A172 (cell line): ENCODE results near the gene DUOXA1. TPM values are rescaled to one million over a fixed set of nuclear protein-coding genes. Genes with fewer than 3 reads are reported as not detected.
"Not testable (repeated sequence)": the region's sequence is repeated elsewhere in the genome, so short reads cannot be mapped to it uniquely, and the experiment has no call there.

Experiments
- DNase-seq: peaks from one replicate; pipeline ENCODE4 v3.0.0-alpha.2; 2015; ENCODE audit warnings: low spot score
- total RNA-seq: library from RNA; depleted of rRNA; stranded (reverse); fragments of >200 nt; shearing (Covaris generic); gene quantifications from 2 replicates; pipeline ENCODE4 v1.2.3, GENCODE V29; 2014

Gene DUOXA1
- total RNA-seq, 1 experiment from 2014 or later, result not detected

GRCh38 chr15:45112591-45113379, 16.9 kb downstream of the DUOXA1 start:
- DNase-seq, result no peak

- no peak for DNase-seq
Observed at GRCh38 chr15:45112143-45112590, 17.5 kb downstream of the DUOXA1 start.

- no peak for DNase-seq
Observed at GRCh38 chr15:45111390-45112142, 18.1 kb downstream of the DUOXA1 start.

- DNase-seq, result no peak
Observed at GRCh38 chr15:45110256-45110820, 19.3 kb downstream of the DUOXA1 start.

- DNase-seq, result no peak
Observed at GRCh38 chr15:45107941-45108630, 21.6 kb downstream of the DUOXA1 start.

- DNase-seq, result no peak
Observed at GRCh38 chr15:45106002-45106790, 23.5 kb downstream of the DUOXA1 start.

GRCh38 chr15:45105586-45105985, 24.1 kb downstream of the DUOXA1 start:
- DNase-seq, result no peak

- DNase-seq, result not testable (repeated sequence)
Observed at GRCh38 chr15:45104170-45104569, 25.5 kb downstream of the DUOXA1 start.

- no peak for DNase-seq
Observed at GRCh38 chr15:45102226-45102625, 27.5 kb downstream of the DUOXA1 start.

GRCh38 chr15:45101749-45102148, 27.9 kb downstream of the DUOXA1 start:
- no peak for DNase-seq

- no peak for DNase-seq
Observed at GRCh38 chr15:45100884-45101625, 28.6 kb downstream of the DUOXA1 start.

GRCh38 chr15:45099549-45100165, 30.0 kb downstream of the DUOXA1 start:
- no peak for DNase-seq

- no peak for DNase-seq
Observed at GRCh38 chr15:45097466-45097865, 32.2 kb downstream of the DUOXA1 start.

GRCh38 chr15:45095661-45096060, 34.0 kb downstream of the DUOXA1 start:
- no peak for DNase-seq

- DNase-seq, result peak; percentile 18
Observed at GRCh38 chr15:45094358-45094730, 35.3 kb downstream of the DUOXA1 start.

GRCh38 chr15:45093622-45094357, 35.9 kb downstream of the DUOXA1 start:
- no peak for DNase-seq

GRCh38 chr15:45093013-45093412, 36.7 kb downstream of the DUOXA1 start:
- no peak for DNase-seq

- DNase-seq, result no peak
Observed at GRCh38 chr15:45091576-45091975, 38.1 kb downstream of the DUOXA1 start.

GRCh38 chr15:45091161-45091560, 38.5 kb downstream of the DUOXA1 start:
- DNase-seq, result peak; percentile 36
